Activated gamma-delta T cell treated with anti-CD3 and anti-CD28 coated beads, Interleukin-2, amount 50 U/mL, for 16 hours (primary cell): ENCODE measurements around the gene PAGR1.
"Not testable (repeated sequence)": the region's sequence is repeated elsewhere in the genome, so short reads cannot be mapped to it uniquely, and the experiment has no call there.

Experiments used
- DNase-seq: peaks from one replicate; pipeline ENCODE4 v3.0.0-alpha.2; 2020; ENCODE audit warnings: low read depth

PAGR1 gene

DNA sequence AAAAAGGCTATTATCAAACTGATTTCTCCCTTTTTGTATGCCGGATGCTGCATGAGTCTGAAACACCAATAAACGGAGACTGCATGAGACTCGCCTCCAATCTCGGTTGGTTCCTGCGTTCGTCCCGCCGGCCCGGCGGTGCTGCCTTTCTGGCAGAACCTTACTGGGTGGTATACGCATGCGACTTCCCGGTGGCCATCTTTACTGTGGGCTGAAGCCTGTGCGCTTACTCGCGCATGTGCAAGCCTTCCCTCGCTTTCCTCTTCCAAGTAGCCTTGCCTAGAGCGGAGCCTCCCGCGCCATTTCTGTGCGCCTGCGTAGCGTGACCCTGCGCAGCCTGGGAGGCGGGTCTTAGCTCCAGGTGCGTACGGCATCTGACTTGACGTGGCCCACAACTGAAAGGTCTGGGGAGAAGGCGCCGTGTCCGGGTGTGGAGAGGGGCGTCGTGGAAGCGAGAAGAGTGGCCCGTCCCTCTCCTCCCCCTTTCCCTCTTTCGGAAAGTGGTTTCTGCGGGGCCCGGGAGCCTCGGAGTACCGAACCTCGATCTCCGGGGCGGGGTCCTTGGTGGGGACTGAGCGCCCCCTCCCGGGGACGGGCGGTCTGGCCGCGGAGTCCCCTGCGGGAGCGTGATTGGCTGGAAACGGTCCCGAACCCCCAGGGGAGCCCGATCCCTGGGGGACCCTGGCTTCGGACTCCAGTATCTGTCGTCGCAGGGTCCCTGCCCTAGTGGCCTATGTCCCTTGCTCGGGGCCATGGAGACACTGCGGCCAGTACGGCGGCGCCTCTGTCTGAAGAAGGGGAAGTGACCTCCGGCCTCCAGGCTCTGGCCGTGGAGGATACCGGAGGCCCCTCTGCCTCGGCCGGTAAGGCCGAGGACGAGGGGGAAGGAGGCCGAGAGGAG lies at the start of gene PAGR1:
Gene PAGR1, plus strand, starts transcription at position 360 of the 901 bp plus-strand sequence. Its CDS starts 374 bp downstream, at position 734.
- DNase-seq, result peak; percentile 96

DNA sequence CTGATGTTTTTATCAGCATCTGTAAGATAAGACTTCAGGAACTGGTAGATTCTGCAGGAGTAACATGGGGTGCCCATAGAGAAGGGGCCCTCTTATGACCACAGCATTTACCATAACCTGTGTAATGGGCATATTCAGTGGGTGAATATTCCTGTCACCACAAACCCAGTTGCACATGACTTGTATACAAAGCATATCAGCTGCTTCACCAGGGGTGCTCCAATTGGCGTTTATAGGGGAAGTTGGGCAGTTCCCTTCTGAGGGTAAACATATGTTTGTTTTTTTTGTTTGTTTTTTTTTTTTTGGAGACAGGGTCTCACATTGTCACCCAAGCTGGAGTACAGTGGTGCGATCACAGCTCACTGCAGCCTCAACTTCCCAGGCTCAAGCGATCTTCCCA lies 49.4 kb upstream of the PAGR1 start:
- DNase-seq, result no peak

DNA sequence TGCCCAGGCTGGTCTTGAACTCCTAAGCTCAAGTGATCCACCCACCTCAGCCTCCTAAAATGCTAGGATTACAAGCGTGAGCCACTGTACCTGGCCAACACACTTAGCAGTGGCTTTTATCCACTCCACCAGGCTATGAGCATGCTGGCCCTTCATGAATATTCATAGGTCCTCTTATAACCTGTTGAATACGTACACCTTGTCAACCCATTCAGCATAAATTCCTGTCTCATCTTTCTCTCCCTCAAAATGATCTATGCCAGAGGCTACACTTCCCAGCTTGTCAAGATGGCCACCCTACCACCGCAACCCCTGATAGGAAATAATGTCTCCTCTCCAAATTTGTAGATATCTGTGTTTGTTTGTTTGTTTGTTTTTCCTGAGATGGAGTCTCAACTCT lies 48.9 kb upstream of the PAGR1 start:
- DNase-seq, result no peak

DNA sequence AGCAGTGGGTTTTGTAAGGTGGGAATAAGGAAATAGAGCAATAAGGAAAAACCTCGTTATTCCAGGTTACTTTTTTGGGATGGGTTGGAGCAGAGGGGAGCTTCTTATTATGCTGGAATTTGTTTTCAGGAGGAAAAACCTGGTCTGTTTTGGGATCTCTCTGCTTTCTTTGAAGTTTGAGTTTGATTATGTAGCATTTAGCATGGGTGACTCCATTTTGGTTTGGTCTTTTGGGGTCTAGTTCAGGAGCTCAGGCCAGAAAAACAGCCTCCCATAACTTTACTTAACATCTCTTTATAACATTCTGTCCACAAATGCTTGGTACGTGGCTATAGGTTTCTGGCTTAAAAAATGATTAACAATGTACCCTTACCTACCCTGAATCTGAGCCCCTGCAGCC lies 46.4 kb upstream of the PAGR1 start:
- no peak for DNase-seq

DNA sequence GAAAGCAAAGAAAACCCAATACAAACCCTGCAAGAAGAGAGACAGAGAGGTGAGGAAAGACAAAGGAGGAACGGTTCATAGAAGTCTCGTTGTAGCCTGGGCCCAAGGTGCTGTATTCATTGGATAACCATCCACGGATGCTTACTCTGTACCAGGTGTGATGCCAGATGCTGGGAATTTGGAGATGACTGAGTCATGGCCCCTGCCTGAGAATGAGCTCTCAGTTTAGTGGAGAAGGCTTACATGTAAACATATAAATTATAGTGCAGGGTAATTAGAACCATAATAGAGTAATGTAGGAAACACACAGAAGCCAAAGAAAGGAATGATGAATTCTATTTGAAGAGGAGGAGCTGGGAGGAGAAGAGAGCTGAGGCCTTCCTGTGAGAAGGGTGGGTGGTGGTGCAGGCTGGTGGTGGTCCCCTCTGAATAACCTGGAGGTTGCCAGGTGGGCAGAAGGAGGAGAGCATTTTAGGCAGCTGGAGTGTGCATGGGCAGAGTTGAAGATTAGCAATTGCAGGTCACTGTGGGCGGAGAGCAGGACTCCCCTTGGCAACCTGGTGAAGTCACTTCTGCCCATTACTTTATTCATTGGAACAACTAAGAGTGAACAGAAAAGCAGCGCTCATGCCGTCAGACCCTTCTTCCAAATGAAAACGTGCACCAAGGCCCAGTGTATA lies 45.6 kb upstream of the PAGR1 start:
- no peak for DNase-seq

DNA sequence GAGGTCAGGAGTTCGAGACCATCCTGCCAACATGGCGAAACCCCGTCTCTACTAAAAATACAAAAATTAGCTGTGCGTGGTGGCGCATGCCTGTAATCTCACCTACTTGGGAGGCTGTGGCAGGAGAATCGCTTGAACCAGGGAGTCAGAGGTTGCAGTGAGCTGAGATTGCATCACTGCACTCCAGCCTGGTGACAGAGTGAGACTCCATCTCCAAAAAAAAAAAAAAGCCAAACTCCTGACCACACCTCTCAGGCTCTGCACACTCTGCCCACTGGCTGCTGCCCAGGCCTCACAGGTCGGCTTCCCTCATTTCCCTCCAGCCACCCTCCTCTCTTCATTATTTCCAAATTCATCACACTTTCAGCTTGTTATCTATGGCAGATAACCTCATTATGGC lies 43.6 kb upstream of the PAGR1 start:
- DNase-seq, result not testable (repeated sequence)

DNA sequence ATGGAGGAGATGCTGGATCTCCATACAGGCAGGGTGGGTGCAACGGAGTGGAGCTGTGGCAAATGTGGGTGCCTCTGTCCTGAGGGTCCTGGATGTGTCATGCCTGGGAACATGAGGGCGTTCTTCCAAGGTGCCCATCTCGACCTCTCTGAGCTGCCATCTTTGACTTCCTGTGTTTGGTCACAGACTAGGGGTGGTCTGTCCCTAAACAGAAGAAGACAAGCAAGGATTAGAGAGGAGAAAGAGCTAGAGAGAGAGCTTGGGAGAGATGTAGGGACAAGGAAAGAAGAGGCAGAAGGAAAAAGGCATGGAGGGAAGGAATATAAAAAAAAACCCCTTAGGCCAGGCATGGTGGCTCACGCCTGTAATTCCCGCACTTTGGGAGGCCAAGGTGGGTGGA lies 41.2 kb upstream of the PAGR1 start:
- no peak for DNase-seq

DNA sequence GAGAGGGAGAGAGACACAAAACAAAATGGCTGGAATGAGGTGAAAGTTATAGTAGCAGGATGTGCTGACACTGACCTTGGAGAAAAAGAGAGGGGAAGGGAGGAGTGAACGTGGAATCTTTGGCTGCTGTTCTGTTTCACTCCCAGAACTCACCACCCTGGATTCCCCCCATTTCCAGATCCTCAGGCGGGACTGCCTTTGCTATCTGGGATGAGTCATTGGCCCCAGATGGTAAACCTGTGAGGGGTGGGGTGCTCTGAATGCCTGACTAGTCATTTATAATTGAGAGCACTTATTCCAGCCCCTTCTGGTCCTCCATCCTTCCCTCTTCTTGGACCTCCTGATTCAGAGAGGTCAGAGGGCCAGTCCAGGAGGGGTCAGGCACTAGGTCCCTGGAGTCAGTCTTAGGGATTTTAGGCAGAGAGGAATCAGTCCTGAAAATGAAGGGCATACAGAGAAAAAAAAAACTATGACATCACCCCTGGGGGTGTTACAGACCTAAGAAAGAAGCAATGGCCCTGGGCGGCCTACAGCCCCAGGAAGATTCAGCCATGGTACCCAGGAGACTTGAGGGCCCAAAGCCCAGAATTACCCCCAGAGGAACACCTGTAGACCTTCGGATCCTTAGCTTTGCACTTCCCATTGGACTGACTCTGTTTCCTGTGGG lies 40.1 kb upstream of the PAGR1 start:
- DNase-seq, result no peak

DNA sequence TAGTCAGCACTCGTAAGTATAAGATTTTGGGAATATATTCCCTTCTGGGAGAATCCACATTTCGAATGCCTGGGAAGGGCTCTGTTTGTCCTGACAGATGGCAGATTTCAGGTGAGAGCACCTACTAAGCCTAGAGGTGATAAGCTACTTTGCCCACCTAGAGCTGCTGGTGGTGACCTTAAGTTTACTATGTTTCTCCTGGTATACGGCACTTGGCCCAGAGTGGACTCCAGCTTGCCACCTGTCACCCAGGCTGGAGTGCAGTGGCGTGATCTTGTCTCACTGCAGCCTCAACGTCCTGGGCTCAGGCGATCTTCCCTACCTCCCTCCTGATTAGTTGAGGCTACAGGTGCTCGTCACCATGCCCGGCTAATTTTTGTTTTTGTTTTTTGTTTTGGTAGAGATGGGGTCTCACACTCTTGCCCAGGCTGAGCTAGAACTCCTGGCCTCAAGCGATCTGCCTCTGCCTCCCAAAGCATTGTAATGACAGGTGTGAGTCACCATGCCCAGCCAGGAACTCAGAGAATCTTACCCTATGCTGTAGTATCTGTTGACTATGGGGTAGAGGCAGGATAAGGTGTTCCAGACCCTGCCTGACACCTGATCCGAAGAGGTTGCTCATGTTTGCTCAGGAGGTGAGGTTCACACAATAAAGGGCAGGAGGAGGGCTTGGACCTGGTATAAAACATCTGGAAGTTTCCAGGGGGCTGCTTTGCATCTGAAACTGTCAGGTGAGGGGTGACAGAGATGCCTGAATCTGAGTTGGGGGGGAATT lies 38.2 kb upstream of the PAGR1 start, which contains the start of gene ZG16:
Gene ZG16, plus strand, starts transcription at position 681 of the 775 bp plus-strand sequence. CDS start 1,011 bp downstream, outside the sequence.
- no peak for DNase-seq

DNA sequence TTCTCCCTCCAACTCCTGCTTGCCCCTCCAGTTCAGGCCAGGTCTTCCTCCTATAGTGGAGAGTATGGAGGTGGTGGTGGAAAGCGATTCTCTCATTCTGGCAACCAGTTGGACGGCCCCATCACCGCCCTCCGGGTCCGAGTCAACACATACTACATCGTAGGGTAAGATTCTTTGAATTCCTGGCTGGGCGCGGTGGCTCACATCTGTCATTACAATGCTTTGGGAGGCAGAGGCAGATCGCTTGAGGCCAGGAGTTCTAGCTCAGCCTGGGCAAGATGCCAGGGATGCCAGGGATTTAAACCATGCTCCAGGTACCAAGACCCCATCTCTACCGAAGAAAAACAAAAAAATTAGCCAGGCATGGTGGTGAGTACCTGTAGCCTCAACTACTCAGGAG lies 36.5 kb upstream of the PAGR1 start:
- DNase-seq, result no peak

DNA sequence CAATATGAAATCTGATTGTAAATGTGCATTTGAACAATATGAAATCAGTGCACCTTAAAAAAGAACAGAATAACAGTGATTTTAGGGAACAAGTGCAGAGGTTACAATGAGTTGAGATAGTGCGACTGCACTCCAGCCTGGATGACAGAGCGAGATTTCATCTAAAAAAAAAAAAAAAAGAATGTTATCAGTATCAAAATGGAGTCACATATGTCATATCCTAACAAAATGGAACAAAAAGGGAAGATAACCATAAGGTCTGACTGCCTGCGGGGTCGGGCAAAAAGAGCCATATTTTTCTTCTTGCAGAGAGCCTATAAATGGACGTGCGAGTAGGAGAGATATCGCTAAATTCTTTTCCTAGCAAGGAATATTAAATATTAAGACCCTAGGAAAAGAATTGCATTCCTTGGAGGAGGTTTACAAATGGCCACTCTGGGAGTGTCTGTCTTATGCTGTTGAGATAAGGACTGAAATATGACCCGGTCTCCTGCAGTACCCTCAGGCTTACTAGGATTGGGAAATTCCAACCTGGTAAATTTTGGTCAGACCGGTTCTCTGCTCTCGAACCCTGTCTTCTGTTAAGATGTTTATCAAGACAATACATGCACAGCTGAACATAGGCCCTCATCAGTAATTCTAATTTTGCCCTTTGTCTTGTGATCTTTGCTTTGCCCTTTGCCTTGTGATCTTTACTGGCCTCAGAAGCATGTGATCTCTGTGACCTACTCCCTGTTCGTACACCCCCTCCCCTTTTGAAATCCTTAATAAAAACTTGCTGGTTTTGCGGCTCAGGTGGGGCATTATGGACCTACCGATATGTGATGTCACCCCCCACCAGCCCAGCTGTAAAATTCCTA lies 32.6 kb upstream of the PAGR1 start:
- DNase-seq, result not testable (repeated sequence)

DNA sequence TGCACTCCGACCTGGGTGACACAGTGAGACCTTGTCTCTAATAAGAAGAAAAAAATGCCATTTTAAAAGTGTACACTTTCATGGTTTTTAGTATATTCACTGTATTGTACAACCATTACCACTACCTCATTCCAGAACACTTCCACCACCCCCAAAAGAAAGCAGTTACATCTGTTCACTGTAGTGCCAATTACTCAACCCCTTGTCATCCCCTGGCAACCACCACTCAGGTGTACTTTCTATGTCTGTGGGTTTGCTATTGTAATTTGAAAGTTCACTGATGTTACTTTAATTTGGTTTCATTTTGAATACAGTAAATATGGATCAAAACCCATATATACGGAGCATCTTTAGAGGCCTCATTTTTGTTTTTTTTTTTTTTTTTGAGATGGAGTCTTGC lies 31.8 kb upstream of the PAGR1 start:
- DNase-seq, result no peak

DNA sequence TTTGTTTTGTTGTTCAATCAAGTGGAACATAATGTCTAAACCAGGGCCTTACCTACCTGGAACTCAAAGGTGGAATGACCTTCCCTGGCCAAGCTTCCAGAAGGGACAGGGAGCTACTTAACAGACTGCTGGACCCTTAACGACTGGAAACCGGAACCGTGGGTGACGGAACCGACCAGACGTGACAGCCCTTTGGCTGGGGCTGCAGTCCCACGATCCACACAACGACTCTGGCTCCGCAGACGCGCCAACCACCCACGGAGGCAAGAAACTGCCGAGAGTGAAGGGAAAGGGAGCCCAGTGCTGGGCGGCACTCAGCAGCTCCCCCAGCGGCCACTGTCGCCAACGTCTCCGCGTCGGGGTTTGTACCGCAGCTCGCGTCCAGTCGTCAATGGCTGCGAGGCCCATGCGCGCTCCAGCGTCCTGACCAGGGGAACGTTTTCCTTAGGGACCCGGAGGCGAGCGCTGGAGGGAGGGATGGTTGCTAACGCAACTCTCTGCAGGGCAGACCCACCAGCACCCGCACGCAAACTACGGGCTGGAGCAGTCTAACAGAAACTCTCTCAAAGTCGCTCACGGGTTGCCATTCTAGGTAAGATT lies 31.0 kb upstream of the PAGR1 start:
- DNase-seq, result peak; percentile 60

DNA sequence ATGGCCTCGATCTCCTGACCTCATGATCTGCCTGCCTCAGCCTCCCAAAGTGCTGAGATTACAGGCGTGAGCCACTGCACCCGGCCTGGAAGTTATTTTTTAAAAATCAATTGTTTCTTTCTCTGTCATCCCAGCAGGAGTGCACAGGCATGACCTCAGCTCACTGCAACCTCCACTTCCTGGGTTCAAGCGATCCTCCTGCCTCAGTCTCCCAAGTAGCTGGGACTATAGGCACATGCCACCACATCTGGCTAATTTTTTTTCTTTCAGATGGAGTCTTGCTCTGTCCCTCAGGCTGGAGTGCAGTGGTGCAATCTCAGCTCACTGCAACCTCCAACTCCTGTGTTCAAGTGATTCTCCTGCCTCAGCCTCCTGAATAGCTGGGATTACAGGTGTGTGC lies 28.8 kb upstream of the PAGR1 start:
- not testable (repeated sequence) for DNase-seq

DNA sequence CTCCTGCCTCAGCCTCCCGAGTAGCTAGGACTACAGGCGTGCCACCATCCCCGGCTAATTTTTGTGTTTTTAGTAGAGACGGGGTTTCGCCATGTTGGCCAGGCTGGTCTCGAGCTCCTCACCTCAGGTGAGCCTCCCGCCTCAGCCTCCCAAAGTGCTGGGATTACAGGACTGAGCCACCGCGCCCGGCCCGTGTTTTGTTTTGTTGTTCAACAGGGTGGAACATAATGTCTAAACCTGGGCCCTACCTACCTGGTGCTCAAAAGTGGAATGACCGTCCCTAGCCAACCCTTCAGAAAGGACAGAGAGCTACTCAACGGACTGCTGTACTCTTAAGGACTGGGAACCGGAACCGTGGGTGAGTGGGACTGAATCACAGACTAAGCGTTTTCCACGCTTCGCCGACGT lies 26.2 kb upstream of the PAGR1 start:
- DNase-seq, result no peak

DNA sequence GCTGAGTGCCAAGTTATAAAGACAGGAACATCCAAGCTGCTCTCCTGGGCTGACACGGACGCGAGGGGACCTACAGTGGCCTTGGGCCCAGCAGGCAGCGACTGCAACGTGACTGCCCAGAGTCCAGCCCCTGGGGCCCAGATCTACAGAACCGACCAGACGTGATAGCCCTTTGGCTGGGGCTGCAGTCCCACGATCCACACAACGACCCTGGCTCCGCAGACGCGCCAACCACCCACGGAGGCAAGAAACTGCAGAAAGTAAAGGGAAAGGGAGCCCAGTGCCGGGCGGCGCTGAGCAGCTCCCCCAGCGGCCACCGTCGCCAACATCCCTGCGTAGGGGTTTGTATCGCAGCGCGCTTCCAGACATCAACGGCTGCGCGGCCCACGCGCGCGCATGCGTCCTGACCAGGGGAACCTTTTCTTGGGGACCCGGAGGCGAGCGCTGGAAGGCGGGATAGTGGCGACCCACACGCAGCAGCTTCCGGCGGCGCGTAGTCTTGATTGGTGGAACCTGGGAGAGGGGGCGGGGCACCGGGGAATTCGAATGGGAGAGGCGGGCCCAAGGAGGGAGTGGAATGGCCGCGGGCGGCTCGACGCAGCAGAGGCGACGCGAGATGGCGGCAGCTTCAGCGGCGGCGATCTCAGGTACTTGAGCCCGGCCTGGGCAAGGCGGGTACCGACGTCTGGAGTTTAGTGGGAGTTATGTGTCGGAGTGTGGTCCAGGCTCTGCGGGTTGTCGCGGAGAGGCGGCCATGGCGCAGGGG lies 25.6 kb upstream of the PAGR1 start, which contains the start of gene KIF22:
Gene KIF22, plus strand, starts transcription at position 569 of the 766 bp plus-strand sequence. Its CDS starts 9 bp downstream, at position 578.
- DNase-seq, result peak; percentile 99

DNA sequence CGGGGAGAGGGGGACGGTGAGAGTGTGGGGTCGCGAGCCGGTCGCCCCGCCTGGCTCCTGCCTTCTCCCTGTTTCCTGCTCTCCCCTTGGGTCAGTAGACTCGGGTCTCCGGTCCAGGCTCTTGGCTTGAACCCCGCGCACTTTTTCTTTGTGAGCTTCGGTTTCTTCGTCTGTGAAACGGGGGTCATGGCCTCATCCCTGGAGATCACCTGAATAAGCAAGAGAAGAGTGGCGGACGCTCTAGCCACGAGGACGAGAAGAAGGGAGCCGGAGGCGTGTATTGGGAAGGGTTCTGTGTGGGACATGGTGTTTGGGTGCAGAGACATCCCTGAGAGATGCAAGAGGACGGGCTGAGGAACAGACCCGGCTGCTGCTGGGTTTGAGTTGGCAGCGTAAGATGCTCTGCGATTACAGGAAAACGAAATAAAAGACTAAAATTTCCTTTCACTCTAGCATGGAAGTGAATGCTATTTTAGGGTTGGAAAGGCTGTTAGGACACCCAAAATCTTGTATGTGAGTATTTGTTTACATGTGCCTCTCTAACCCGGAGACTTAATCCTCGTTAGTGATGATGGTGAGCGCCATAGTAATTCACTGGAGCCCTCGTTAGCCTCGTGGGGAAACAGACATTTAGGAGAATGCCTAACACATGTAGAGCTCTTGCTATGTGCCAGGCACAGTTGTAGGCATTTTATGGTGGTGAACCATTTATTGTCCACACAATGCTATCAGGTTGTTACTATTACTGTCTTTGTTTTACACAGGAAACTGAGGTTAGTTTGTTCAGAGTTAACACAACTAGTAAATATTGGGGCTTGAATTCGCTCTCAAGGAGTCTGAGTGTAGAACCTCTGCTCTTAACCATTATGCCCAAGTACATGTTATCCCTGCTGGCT lies 24.8 kb upstream of the PAGR1 start:
- DNase-seq, result no peak
